GM12892 (cell line): ENCODE results near the gene LAMA2.

ENCODE experiments used
- POLR2A ChIP-seq: IDR thresholded peaks from 2 replicates; pipeline ENCODE4 v1.6.1; 2011; ENCODE audit warnings: low read depth, low read length, control low read depth
- TAF1 ChIP-seq: IDR thresholded peaks from 2 replicates; pipeline ENCODE4 v1.6.1; 2011; ENCODE audit warnings: low read depth, mild to moderate bottlenecking, control low read depth, low read length, borderline replicate concordance

GRCh38 chr6:129251669-129252376, 368.9 kb downstream of the LAMA2 start:
- no peak for TF ChIP-seq POLR2A
- no peak for TF ChIP-seq TAF1
